Endodermal cell (in vitro differentiated cells): ENCODE data around the gene EDEM1. TPM values are rescaled to one million over a fixed set of nuclear protein-coding genes. Genes with fewer than 3 reads are reported as not detected.

Experiments
- DNase-seq: peaks from one replicate; pipeline ENCODE4 v3.0.0-alpha.2; 2017
- H3K27ac ChIP-seq: 2 replicates; pipeline ENCODE4 v1.5.1; 2013; ENCODE audit warnings: mild to moderate bottlenecking, low read depth, low read length, moderate library complexity
- H3K27me3 ChIP-seq: 2 replicates; pipeline ENCODE4 v1.6.1; 2013; ENCODE audit warnings: mild to moderate bottlenecking, low read length, moderate library complexity; ENCODE audit not compliant: insufficient read depth, control insufficient read depth, poor library complexity, severe bottlenecking
- H3K36me3 ChIP-seq: 2 replicates; pipeline ENCODE4 v1.7.0; 2013; ENCODE audit warnings: mild to moderate bottlenecking, low read length, moderate library complexity; ENCODE audit not compliant: control insufficient read depth, insufficient read depth
- H3K4me1 ChIP-seq: one replicate; pipeline ENCODE4 v1.7.0; 2013; ENCODE audit warnings: low read length; ENCODE audit not compliant: control insufficient read depth, insufficient read depth
- H3K4me3 ChIP-seq: 2 replicates; pipeline ENCODE4 v1.5.1; 2013; ENCODE audit warnings: mild to moderate bottlenecking, low read length, moderate library complexity
- H3K9ac ChIP-seq: 2 replicates; pipeline ENCODE4 v1.6.1; 2013; ENCODE audit warnings: mild to moderate bottlenecking, low read length, moderate library complexity; ENCODE audit not compliant: poor library complexity, severe bottlenecking; ENCODE audit errors: extremely low read depth
- H3K9me3 ChIP-seq: 2 replicates; pipeline ENCODE4 v1.6.1; 2013; ENCODE audit warnings: mild to moderate bottlenecking, low read length, moderate library complexity; ENCODE audit not compliant: control insufficient read depth
- H3K27ac Mint-ChIP-seq: 2 replicates; pipeline ENCODE4 v1.8.0; 2020; ENCODE audit warnings: mixed read lengths
- H3K27me3 Mint-ChIP-seq: 2 replicates; pipeline ENCODE4 v1.8.0; 2021; ENCODE audit warnings: mild to moderate bottlenecking, mixed read lengths; ENCODE audit not compliant: insufficient read depth
- H3K36me3 Mint-ChIP-seq: 2 replicates; pipeline ENCODE4 v1.8.0; 2020; ENCODE audit warnings: low read depth, mixed read lengths
- H3K4me1 Mint-ChIP-seq: 2 replicates; pipeline ENCODE4 v1.8.0; 2020; ENCODE audit warnings: mixed read lengths
- H3K4me3 Mint-ChIP-seq: 2 replicates; pipeline ENCODE4 v1.8.0; 2020; ENCODE audit warnings: mild to moderate bottlenecking, moderate library complexity, mixed read lengths
- H3K9me3 Mint-ChIP-seq: 2 replicates; pipeline ENCODE4 v1.8.0; 2020; ENCODE audit warnings: mild to moderate bottlenecking, mixed read lengths
- WGBS, 2 experiments: methylation state at CpG; one replicate each; pipeline versions ENCODE4 v1.1.5 to v1.1.7; 2013; ENCODE audit warnings: missing lambda C conversion rate in 2 of 2, mixed read lengths in 1 of 2; ENCODE audit not compliant: insufficient coverage in 1 of 2, insufficient read length in 1 of 2; 5-methylcytosine and 5-hydroxymethylcytosine counted together
- total RNA-seq, 2 donors: library from RNA; stranded (reverse); fragmentation: NEBNext Ultra II Directional in 1 of 2; extraction: Animal tissue kit (Norgen Biotek cat#: 25700) in 1 of 2; gene quantifications; 2 replicates in 1 of 2; 3 replicates in 1 of 2; pipeline ENCODE4 v1.2.1, GENCODE V29; 2021
- TF ChIP-seq, protein P1 (sequence below): fragments of 200-600 bp; sonication (generic); conservative IDR thresholded peaks from 2 replicates; pipeline ENCODE4 v1.5.0; 2021; ENCODE audit warnings: antibody characterized with exemption, mild to moderate bottlenecking

The EDEM1 gene
- total RNA-seq, 2 donors from 2014 or later = 24.5 to 28.1 TPM

DNA sequence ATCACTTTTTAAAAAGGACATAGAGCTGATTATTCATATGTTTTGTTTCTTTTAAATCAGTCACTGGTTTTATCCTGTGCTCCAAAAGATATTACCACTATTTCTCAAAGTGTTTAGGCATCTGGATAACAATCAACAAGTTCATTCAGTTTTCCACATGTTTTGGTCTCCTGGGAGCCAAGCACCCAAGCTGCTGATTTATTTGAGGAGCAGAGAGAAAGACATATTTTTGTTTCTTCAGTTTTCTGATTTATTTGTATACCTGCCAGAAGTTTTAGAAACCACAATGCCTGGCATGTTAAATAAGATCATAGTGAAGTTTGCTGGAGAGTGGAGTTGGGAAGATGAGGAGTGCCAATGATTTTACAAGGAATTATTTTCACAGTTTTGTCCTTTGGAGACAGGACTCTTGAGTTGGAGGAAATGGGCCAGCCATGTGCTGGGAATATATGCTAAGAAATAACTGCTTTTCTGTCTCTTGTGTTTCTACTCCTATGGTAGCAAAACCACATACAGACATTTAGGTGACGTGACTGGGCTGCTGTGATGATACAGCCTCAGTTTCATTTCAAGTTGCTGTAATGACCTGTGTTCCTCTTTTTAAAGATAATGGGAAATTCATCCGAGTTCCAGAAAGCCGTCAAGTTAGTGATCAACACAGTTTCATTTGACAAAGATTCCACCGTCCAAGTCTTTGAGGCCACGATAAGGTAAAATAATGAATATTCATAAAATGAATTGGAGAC lies 11.7 kb downstream of the EDEM1 start:
- Histone ChIP-seq H3K27me3 (no peaks in the 10 kb centered on the region), H3K4me1 (no peaks in the 10 kb centered on the region), H3K4me3 (no peak overlapping the region), H3K9ac (no peak overlapping the region), H3K36me3 (peaks cover 65% of the 10 kb centered on the region), H3K27ac (no peak overlapping the region), H3K9me3 (no peaks in the 10 kb centered on the region)
- WGBS, 2 experiments = 77 to 100% methylated on average over 4 to 5 of the region's 5 CpGs
- Mint-ChIP-seq H3K36me3 (peaks cover 59% of the 10 kb centered on the region), H3K9me3 (no peaks in the 10 kb centered on the region), H3K4me1 (peaks cover 26% of the 10 kb centered on the region), H3K27me3 (no peaks in the 10 kb centered on the region), H3K27ac (peak overlapping the region; percentile 20), H3K4me3 (no peak overlapping the region)
- DNase-seq = no peak
- TF ChIP-seq, protein P1, sequence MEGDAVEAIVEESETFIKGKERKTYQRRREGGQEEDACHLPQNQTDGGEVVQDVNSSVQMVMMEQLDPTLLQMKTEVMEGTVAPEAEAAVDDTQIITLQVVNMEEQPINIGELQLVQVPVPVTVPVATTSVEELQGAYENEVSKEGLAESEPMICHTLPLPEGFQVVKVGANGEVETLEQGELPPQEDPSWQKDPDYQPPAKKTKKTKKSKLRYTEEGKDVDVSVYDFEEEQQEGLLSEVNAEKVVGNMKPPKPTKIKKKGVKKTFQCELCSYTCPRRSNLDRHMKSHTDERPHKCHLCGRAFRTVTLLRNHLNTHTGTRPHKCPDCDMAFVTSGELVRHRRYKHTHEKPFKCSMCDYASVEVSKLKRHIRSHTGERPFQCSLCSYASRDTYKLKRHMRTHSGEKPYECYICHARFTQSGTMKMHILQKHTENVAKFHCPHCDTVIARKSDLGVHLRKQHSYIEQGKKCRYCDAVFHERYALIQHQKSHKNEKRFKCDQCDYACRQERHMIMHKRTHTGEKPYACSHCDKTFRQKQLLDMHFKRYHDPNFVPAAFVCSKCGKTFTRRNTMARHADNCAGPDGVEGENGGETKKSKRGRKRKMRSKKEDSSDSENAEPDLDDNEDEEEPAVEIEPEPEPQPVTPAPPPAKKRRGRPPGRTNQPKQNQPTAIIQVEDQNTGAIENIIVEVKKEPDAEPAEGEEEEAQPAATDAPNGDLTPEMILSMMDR = no peak

DNA sequence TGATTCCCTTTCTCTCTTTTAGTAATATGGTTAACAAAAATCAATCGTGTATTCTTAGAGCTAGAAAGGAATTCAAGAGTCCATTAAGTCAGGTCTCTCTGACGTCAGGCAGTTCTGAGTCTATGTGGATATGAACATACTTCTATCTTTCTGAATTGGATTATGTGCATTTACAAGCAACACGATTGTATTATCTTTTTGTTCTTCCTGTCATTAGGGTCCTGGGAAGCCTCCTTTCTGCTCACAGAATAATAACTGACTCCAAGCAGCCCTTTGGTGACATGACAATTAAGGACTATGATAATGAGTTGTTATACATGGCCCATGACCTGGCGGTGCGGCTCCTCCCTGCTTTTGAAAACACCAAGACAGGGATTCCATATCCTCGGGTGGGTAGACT lies 14.0 kb downstream of the EDEM1 start:
- Histone ChIP-seq H3K27ac (no peak overlapping the region), H3K27me3 (no peaks in the 10 kb centered on the region), H3K36me3 (peaks cover 64% of the 10 kb centered on the region), H3K4me3 (no peak overlapping the region), H3K4me1 (no peaks in the 10 kb centered on the region), H3K9ac (no peak overlapping the region), H3K9me3 (no peaks in the 10 kb centered on the region)
- DNase-seq = no peak
- Mint-ChIP-seq H3K36me3 (peaks cover 69% of the 10 kb centered on the region), H3K4me1 (peaks cover 33% of the 10 kb centered on the region), H3K4me3 (no peak overlapping the region), H3K9me3 (no peaks in the 10 kb centered on the region), H3K27me3 (no peaks in the 10 kb centered on the region), H3K27ac (no peak overlapping the region)
- TF ChIP-seq, protein P1 = no peak
- 90% methylated on average over 6 of the region's 6 CpGs; no CpG with 5 or more reads in 1 of the 2 experiments for WGBS, 2 experiments

DNA sequence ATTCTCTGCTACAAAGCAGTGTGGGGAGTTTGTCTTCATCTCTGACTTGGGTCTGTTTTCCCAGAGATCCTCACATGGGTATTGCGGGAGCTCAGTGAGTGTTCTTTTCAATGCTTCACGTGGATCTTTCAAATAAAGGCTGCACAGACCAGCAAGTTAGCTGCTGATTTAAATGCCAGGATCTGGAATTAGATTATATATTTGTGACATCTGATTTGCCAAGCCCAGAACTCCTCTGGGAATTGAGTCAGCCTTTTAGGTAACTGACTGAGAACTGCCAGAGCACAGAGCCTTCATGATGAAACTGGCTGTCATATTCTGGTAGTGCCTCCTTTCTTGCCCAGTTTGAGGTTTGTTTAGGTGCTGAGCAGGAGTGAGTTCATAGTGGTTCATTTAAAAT lies 14.7 kb downstream of the EDEM1 start:
- Histone ChIP-seq H3K27ac (no peak overlapping the region), H3K9me3 (no peaks in the 10 kb centered on the region), H3K4me3 (no peak overlapping the region), H3K27me3 (no peaks in the 10 kb centered on the region), H3K36me3 (peaks cover 68% of the 10 kb centered on the region), H3K4me1 (no peaks in the 10 kb centered on the region), H3K9ac (no peak overlapping the region)
- peaks cover 74% of the 10 kb centered on the region for H3K36me3 Mint-ChIP-seq
- no peak overlapping the region for H3K27ac Mint-ChIP-seq
- peaks cover 28% of the 10 kb centered on the region for H3K4me1 Mint-ChIP-seq
- DNase-seq = no peak
- TF ChIP-seq, protein P1 = no peak
- no peaks in the 10 kb centered on the region for H3K27me3 Mint-ChIP-seq
- H3K9me3 Mint-ChIP-seq = no peaks in the 10 kb centered on the region
- WGBS, 2 experiments = 89 to 100% methylated on average over 2 of the region's 2 CpGs
- no peak overlapping the region for H3K4me3 Mint-ChIP-seq
